Measurements from ENCODE around the gene PBX1. TPM values are rescaled to one million over a fixed set of nuclear protein-coding genes. Genes with fewer than 3 reads are reported as not detected.
A peak's percentile ranks its signal among the peaks of the same experiment; 100 is the strongest.

Gene PBX1
- total RNA-seq, 1 experiment from 2014 or later: 9.8 TPM

DNA sequence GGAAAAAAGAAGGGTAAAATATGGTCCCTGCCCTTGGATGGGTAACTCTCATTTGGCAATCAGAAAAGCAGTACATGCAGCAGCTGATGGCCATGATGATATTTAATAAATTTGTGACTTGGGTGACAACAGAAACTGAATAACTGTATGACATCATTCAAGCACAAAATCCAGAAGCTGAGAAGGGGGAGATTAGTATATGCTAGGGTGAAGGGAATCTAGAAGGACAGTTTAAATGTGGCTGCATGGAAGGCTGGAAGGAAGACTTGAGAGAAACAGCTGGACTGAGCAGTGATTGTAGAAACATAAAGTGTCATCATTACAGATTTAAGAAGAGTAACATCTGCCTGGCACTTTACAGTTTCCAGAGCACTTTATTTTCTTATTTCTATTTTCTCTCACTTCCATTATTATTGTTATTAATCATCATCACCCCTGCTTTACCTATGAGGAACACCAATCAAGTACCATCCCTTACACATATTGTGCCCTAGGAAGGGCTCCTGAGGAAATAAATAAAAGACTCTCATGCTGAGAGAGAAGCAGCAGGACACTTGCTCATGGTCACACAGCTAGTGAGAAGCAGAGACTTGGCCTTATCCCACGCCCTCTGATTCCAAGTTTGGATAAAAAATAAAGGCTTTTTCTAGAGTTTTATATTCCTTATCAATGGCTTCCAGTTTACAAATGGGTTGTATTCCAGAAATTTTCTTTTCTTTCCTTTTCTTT is 207.2 kb downstream of the PBX1 start:
- Histone ChIP-seq H3K4me1 (ENCODE audit: insufficient read depth, low read length) (peaks cover 39% of the 10 kb centered on the region), H3K9ac (ENCODE audit: low read length) (no peak overlapping the region), H4K20me1 (ENCODE audit: low read length) (no peaks in the 10 kb centered on the region), H3K36me3 (ENCODE audit: low read depth, low read length) (no peaks in the 10 kb centered on the region), H3K79me2 (ENCODE audit: low read length) (no peaks in the 10 kb centered on the region), H3K4me3 (ENCODE audit: low read length) (no peak overlapping the region), H3K9me2 (replicated peaks; ENCODE audit: low read length) (no peaks in the 10 kb centered on the region), H3F3A (ENCODE audit: low read length, unreplicated experiment) (no peaks in the 10 kb centered on the region), H3K9me3 (ENCODE audit: low read length) (no peaks in the 10 kb centered on the region), H3K4me2 (ENCODE audit: low read length) (peak overlapping the region; percentile 33; the same call in 1 of the 2 replicates), H2AFZ (ENCODE audit: low read length) (no peak overlapping the region), H3K27me3 (ENCODE audit: low read length) (no peaks in the 10 kb centered on the region), H3K27ac (ENCODE audit: low read length) (no peak overlapping the region)
- TF ChIP-seq, protein P1, sequence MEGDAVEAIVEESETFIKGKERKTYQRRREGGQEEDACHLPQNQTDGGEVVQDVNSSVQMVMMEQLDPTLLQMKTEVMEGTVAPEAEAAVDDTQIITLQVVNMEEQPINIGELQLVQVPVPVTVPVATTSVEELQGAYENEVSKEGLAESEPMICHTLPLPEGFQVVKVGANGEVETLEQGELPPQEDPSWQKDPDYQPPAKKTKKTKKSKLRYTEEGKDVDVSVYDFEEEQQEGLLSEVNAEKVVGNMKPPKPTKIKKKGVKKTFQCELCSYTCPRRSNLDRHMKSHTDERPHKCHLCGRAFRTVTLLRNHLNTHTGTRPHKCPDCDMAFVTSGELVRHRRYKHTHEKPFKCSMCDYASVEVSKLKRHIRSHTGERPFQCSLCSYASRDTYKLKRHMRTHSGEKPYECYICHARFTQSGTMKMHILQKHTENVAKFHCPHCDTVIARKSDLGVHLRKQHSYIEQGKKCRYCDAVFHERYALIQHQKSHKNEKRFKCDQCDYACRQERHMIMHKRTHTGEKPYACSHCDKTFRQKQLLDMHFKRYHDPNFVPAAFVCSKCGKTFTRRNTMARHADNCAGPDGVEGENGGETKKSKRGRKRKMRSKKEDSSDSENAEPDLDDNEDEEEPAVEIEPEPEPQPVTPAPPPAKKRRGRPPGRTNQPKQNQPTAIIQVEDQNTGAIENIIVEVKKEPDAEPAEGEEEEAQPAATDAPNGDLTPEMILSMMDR (conservative IDR thresholded peaks at IDR 0.05; ENCODE audit: low read depth, low read length): no peak
- TF ChIP-seq EZH2phosphoT487 (IDR thresholded peaks at IDR 0.05; ENCODE audit: borderline replicate concordance, low read length) (no peak), EZH2 (IDR thresholded peaks at IDR 0.05; ENCODE audit: low read length, unreplicated experiment) (no peak)
- intact Hi-C loops (cut with micrococcal nuclease): no loop called here
- no TSS peak for BruUV-seq (replicated peaks)
- ATAC-seq (no peak), DNase-seq (no peak)
- CTCF ChIA-PET: interaction anchor here (0.6 kb wide), 1 partner anchor 92 kb away, joined by 3 read pairs; no protein-coding TSS in a partner anchor
- POLR2A ChIA-PET (ENCODE audit: unreplicated experiment): no interaction called here

DNA sequence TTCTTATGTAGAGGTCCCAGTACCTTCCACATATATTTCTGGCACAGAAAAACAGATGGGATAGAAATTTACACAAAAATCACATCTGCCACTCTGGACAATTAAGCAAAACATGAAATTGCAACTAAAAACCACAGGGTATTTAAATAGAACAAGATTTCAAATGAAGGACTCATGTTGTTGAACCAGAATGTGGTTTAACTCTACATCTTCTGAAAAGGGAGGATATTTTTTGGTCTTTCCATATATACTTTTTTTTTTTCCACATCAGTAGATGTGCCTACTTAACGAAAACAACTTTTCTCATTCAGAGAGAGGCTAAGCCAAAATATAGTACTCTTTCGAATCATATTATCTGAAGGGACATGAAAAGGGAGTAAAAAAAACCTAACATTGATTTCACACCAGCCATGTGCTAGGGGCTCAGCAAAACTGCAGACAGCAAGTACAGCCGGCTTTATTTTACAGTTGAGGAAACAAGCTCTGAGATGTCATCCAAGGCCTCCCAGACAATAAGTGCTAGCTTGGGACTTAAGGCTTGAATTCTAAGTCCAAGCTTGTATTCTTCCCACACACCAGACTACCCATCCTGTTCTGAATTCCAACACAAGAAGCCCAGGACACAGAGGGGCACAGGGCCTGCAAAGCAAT is 208.9 kb downstream of the PBX1 start:
- no peaks in the 10 kb centered on the region for H3K27me3 ChIP-seq (ENCODE audit: low read length)
- ATAC-seq (no peak), DNase-seq (no peak)
- H3K9me3 ChIP-seq (ENCODE audit: low read length): no peaks in the 10 kb centered on the region
- no peaks in the 10 kb centered on the region for H3K79me2 ChIP-seq (ENCODE audit: low read length)
- no peaks in the 10 kb centered on the region for H4K20me1 ChIP-seq (ENCODE audit: low read length)
- peak overlapping the region; percentile 55 for H3K27ac ChIP-seq (ENCODE audit: low read length)
- no TSS peak for BruUV-seq (replicated peaks)
- no peaks in the 10 kb centered on the region for H3F3A ChIP-seq (ENCODE audit: low read length, unreplicated experiment)
- no peaks in the 10 kb centered on the region for H3K9me2 ChIP-seq (replicated peaks; ENCODE audit: low read length)
- H3K36me3 ChIP-seq (ENCODE audit: low read depth, low read length): no peaks in the 10 kb centered on the region
- peaks cover 56% of the 10 kb centered on the region for H3K4me1 ChIP-seq (ENCODE audit: insufficient read depth, low read length)
- POLR2A ChIA-PET (ENCODE audit: unreplicated experiment): no interaction called here
- no peak overlapping the region for H3K9ac ChIP-seq (ENCODE audit: low read length)
- TF ChIP-seq EZH2 (IDR thresholded peaks at IDR 0.05; ENCODE audit: low read length, unreplicated experiment): no peak
- TF ChIP-seq, protein P1 (conservative IDR thresholded peaks at IDR 0.05; ENCODE audit: low read depth, low read length): no peak
- no peak for TF ChIP-seq EZH2phosphoT487 (IDR thresholded peaks at IDR 0.05; ENCODE audit: borderline replicate concordance, low read length)
- H2AFZ ChIP-seq (ENCODE audit: low read length): no peak overlapping the region
- no peak overlapping the region for H3K4me3 ChIP-seq (ENCODE audit: low read length)
- intact Hi-C loops (cut with micrococcal nuclease): loop anchor here (1.0 to 2.0 kb wide), 4 partner anchors 17 to 210 kb away; no protein-coding TSS in a partner anchor
- peak overlapping the region; percentile 65 for H3K4me2 ChIP-seq (ENCODE audit: low read length)
- CTCF ChIA-PET: no interaction called here

DNA sequence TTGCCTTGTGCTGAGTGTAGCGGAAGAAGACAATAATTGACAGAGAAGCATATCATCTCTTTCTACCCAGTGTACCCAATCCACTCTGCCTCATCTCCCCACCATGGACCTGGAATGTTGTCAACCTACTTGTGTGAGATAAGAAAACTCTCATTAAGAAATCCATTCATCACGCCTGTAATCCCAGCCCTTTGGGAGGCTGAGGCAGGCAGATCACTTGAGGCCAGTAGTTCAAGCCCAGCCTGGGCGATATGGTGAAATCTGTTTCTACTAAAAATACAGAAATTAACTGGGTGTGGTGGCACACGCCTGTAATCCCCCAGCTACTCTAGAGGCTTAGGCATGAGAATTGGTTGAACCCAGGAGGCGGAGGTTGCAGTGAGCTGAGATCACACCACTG is 209.6 kb downstream of the PBX1 start:
- peaks cover 64% of the 10 kb centered on the region for H3K4me1 ChIP-seq (ENCODE audit: insufficient read depth, low read length)
- H3K4me3 ChIP-seq (ENCODE audit: low read length): no peak overlapping the region
- H3K27ac ChIP-seq (ENCODE audit: low read length): no peak overlapping the region
- H3K79me2 ChIP-seq (ENCODE audit: low read length): no peaks in the 10 kb centered on the region
- no peaks in the 10 kb centered on the region for H3K27me3 ChIP-seq (ENCODE audit: low read length)
- no peaks in the 10 kb centered on the region for H3K9me2 ChIP-seq (replicated peaks; ENCODE audit: low read length)
- no peaks in the 10 kb centered on the region for H3K9me3 ChIP-seq (ENCODE audit: low read length)
- TF ChIP-seq, protein P1 (conservative IDR thresholded peaks at IDR 0.05; ENCODE audit: low read depth, low read length): no peak
- TF ChIP-seq EZH2phosphoT487 (IDR thresholded peaks at IDR 0.05; ENCODE audit: borderline replicate concordance, low read length) (no peak), EZH2 (IDR thresholded peaks at IDR 0.05; ENCODE audit: low read length, unreplicated experiment) (no peak)
- no peak overlapping the region for H3K4me2 ChIP-seq (ENCODE audit: low read length)
- ChIA-PET POLR2A (ENCODE audit: unreplicated experiment) (no interaction called here), CTCF (no interaction called here)
- H3K36me3 ChIP-seq (ENCODE audit: low read depth, low read length): no peaks in the 10 kb centered on the region
- no peak overlapping the region for H2AFZ ChIP-seq (ENCODE audit: low read length)
- no peaks in the 10 kb centered on the region for H3F3A ChIP-seq (ENCODE audit: low read length, unreplicated experiment)
- no peaks in the 10 kb centered on the region for H4K20me1 ChIP-seq (ENCODE audit: low read length)
- no peak for ATAC-seq
- intact Hi-C loops (cut with micrococcal nuclease): loop anchor here (2.0 kb wide), 1 partner anchor 16 kb away; no protein-coding TSS in a partner anchor
- no peak overlapping the region for H3K9ac ChIP-seq (ENCODE audit: low read length)
- BruUV-seq (replicated peaks): no TSS peak
- DNase-seq: no peak
